Esophagus muscularis mucosa (tissue), 4 donors: Measurements from ENCODE around the gene SLC9A6. TPM values are rescaled to one million over a fixed set of nuclear protein-coding genes. Genes with fewer than 3 reads are reported as not detected.

ENCODE experiments used
- DNase-seq: peaks from one replicate; pipeline ENCODE4 v3.0.0-alpha.2; 2017; ENCODE audit errors: extremely low spot score
- H3K27ac ChIP-seq, 4 donors: fragments of 200-600 bp; sonication (generic); replicated peaks in 1 of 4; 1 replicate in 3 of 4; 2 replicates in 1 of 4; pipeline ENCODE4 v1.5.1; 2016 to 2019; ENCODE audit warnings: mild to moderate bottlenecking in 1 of 4
- H3K27me3 ChIP-seq, 4 donors: fragments of 200-600 bp; sonication (generic); one replicate each; pipeline versions ENCODE4 v1.5.1 to v1.6.0; 2016 to 2019
- H3K36me3 ChIP-seq, 4 donors: fragments of 200-600 bp; sonication (generic); one replicate each; pipeline ENCODE4 v1.5.1; 2016 to 2019
- H3K4me1 ChIP-seq, 4 donors: fragments of 200-600 bp; sonication (generic); one replicate each; pipeline ENCODE4 v1.5.1; 2016 to 2019
- H3K4me3 ChIP-seq, 4 donors: fragments of 200-600 bp; sonication (generic); 1 replicate in 2 of 4; 2 replicates in 2 of 4; pipeline ENCODE4 v1.5.1; 2016 to 2019; ENCODE audit warnings: mild to moderate bottlenecking in 4 of 4, moderate library complexity in 1 of 4
- H3K9me3 ChIP-seq, 4 donors: fragments of 200-600 bp; sonication (generic); 1 replicate in 3 of 4; 2 replicates in 1 of 4; pipeline ENCODE4 v1.5.1; 2016 to 2019
- CTCF ChIP-seq, 3 experiments: fragments of 200-600 bp in 2 of 3; fragments of 450-650 bp in 1 of 3; sonication (generic) in 2 of 3; IDR thresholded peaks; one replicate each; pipeline ENCODE4 v1.5.1; 2017 to 2019; ENCODE audit warnings: antibody characterized with exemption in 3 of 3, mild to moderate bottlenecking in 2 of 3, moderate library complexity in 1 of 3
- EP300 ChIP-seq: sonication (generic); formaldehyde crosslinking; IDR thresholded peaks from one replicate; pipeline ENCODE4 v1.6.1; 2017; ENCODE audit warnings: antibody characterized with exemption
- POLR2A ChIP-seq: fragments of 450-650 bp; IDR thresholded peaks from one replicate; pipeline ENCODE4 v1.6.1; 2017; ENCODE audit warnings: antibody characterized with exemption, moderate library complexity, mild to moderate bottlenecking, low read depth
- POLR2AphosphoS5 ChIP-seq, 2 donors: sonication (generic); formaldehyde crosslinking; IDR thresholded peaks; one replicate each; pipeline ENCODE4 v1.6.1; 2017; ENCODE audit warnings: antibody characterized with exemption in 2 of 2
- WGBS: methylation state at CpG from one replicate; pipeline ENCODE4 v1.1.5; 2018; 5-methylcytosine and 5-hydroxymethylcytosine counted together
- intact Hi-C: fragments of 100-400 bp; cut with DNase I; formaldehyde crosslinking; loops from one replicate; pipeline ENCODE4 v1.15.1; 2023
- total RNA-seq, 4 donors: library from RNA; depleted of rRNA; stranded (reverse); fragments of >200 nt; gene quantifications; one replicate each; pipeline versions ENCODE4 v1.1.0 to v1.2.1, GENCODE V29; 2016

The SLC9A6 gene
- total RNA-seq, 4 donors from 2014 or later = 12.9 to 17.4 (median 13.7) TPM

DNA sequence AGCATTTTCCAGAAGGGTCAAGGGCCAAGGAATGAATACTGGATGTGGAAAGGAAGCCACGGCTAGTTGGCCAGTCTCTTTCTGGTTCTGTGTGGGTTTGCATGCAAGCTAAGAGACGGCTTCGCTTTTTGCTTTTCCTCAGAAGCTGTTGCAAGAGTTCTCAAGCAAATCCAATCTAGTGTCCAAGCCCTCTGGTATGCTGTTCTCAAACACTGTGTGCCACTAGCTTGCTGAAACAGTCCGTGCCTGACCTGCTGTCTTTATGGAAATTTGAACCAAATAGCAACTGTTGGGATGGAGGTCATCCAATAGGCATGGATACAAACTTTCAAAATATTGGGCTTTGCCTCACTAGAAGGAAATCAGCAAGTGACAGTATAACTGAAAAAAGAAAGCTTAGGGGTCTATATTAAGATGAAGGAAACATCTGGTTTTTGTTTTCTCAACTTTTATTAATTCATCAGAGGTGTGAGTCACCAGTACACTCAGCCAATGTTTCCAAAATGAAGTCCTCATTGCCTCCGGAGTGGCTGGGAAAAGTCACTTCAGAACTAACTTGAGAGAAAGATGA is 70.5 kb downstream of the SLC9A6 start:
- intact Hi-C loops = no loop called here
- peak overlapping the region; percentile 14 to 27 (median 22) for H3K4me3 ChIP-seq
- no peak for DNase-seq

DNA sequence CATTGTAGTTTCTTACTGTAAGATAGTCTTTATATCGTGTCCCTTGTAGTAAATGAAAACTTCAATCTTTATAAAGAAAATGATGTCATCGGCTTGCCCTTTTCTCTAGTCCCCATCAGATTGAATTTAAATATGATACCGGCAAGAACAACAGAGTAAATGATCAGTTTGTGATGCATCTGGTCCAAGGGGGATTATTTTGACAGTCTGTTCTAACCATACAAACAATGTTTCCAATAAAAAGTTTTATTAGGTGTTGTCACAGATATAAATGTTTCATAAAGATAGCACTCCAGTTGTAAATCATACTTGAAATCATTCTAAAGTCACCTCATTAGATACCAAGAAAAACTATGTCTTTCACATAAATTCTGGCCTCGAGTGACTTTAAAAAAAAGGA is 72.3 kb downstream of the SLC9A6 start:
- no peak for TF ChIP-seq EP300
- TF ChIP-seq POLR2A = no peak
- no peak for TF ChIP-seq POLR2AphosphoS5 (IDR thresholded peaks at IDR 0.05)
- TF ChIP-seq CTCF (IDR thresholded peaks at IDR 0.05) = no peak
- Histone ChIP-seq H3K27ac (peak overlapping the region; percentile 84 to 90 (median 88)), H3K27me3 (no peaks in the 10 kb centered on the region), H3K4me3 (no peak overlapping the region), H3K36me3 (no peaks in the 10 kb centered on the region), H3K4me1 (peaks cover 12 to 60% (median 47%) of the 10 kb centered on the region in 4 donors), H3K9me3 (no peaks in the 10 kb centered on the region)
- WGBS = 56% methylated on average over 4 of the region's 4 CpGs
- DNase-seq = no peak
- intact Hi-C loops = no loop called here

More for the DNA sequence above, 70.5 kb downstream of the SLC9A6 start:
- peak overlapping the region; percentile 84 to 90 (median 88) for H3K27ac ChIP-seq
- TF ChIP-seq CTCF (IDR thresholded peaks at IDR 0.05) (no peak), EP300 (peak; percentile 94), POLR2A (no peak), POLR2AphosphoS5 (IDR thresholded peaks at IDR 0.05) (peak; percentile 88 to 93)
- no peaks in the 10 kb centered on the region for H3K36me3 ChIP-seq
- WGBS = 30% methylated on average over 5 of the region's 5 CpGs
- H3K4me1 ChIP-seq = peaks cover 12 to 51% (median 47%) of the 10 kb centered on the region in 4 donors
- peaks cover 0 to 2% (median 0%) of the 10 kb centered on the region in 4 donors for H3K27me3 ChIP-seq
- no peaks in the 10 kb centered on the region for H3K9me3 ChIP-seq

- H3K4me3 ChIP-seq = no peak overlapping the region
- no peaks in the 10 kb centered on the region for H3K27me3 ChIP-seq
- H3K9me3 ChIP-seq = no peaks in the 10 kb centered on the region
- peak overlapping the region; percentile 84 to 90 (median 88) for H3K27ac ChIP-seq
- H3K4me1 ChIP-seq = peaks cover 12 to 65% (median 49%) of the 10 kb centered on the region in 4 donors
- no peaks in the 10 kb centered on the region for H3K36me3 ChIP-seq
- 72% methylated on average over 2 of the region's 2 CpGs for WGBS
- TF ChIP-seq CTCF (IDR thresholded peaks at IDR 0.05) = no peak
- no peak for TF ChIP-seq EP300
- TF ChIP-seq POLR2A = no peak
- no peak for TF ChIP-seq POLR2AphosphoS5 (IDR thresholded peaks at IDR 0.05)
- intact Hi-C loops = no loop called here
- no peak for DNase-seq
Observed at GRCh38 chrX:136059350-136059749, 74.1 kb downstream of the SLC9A6 start.

DNA sequence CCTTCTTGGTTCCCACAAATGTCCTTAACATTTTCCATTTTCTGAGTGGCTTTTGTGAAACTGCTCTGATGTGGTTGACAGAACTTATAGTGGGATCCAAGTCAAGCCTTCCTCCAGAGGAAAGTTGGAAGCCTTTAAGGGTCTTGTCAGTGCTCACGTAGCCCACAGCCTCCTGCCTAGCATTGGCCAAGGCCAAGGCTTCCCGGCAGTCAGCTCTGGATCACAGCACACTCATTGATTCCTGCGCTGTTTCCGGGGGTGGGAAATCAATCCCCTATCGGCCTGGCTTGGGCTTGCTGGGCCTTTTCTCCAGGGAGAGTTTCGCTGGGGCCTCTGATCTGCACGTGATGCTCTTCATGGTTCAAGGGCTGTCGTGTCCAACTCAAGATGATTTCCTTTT is 76.1 kb downstream of the SLC9A6 start:
- no peak overlapping the region for H3K4me3 ChIP-seq
- peak overlapping the region; percentile 81 to 90 (median 85) for H3K27ac ChIP-seq
- no peaks in the 10 kb centered on the region for H3K36me3 ChIP-seq
- H3K9me3 ChIP-seq = no peaks in the 10 kb centered on the region
- peaks cover 2 to 69% (median 46%) of the 10 kb centered on the region in 4 donors for H3K4me1 ChIP-seq
- TF ChIP-seq CTCF (IDR thresholded peaks at IDR 0.05) = no peak
- no peak for TF ChIP-seq POLR2AphosphoS5 (IDR thresholded peaks at IDR 0.05)
- no peak for TF ChIP-seq EP300
- TF ChIP-seq POLR2A = no peak
- H3K27me3 ChIP-seq = no peaks in the 10 kb centered on the region
- 72% methylated on average over 8 of the region's 8 CpGs for WGBS
- DNase-seq = no peak
- intact Hi-C loops = loop anchor here (5.0 kb wide), 1 partner anchor 91 kb away; no protein-coding TSS in a partner anchor
